ENCODE data around the gene MINDY2.
"Not testable (repeated sequence)": the region's sequence is repeated elsewhere in the genome, so short reads cannot be mapped to it uniquely, and the experiment has no call there.

MINDY2 gene

DNA sequence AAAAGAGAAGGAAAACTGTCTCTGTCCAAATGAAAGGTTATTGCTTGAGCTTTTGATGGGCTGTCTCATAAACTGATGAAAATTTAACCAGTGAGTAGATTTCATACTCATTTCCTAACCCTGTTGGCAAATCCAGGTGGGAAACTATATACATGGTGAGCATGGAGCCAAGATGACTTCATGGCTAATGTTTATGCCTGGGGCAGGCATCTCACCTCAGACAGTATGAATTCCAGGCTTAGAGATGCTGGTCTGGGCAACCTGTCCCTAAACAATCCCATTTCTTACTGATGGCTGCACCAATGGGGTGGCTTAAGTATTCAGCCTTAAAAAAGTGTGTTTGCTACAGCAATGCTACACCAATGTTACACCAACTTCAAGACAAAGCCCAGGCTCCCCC is 104.2 kb downstream of the MINDY2 start:
- DNase-seq (ENCODE audit: low spot score) = no peak
- TF ChIP-seq CTCF (IDR thresholded peaks at IDR 0.05; ENCODE audit: borderline replicate concordance, control extremely low read depth, extremely low read depth, insufficient read depth, missing control alignments) = no peak
- in situ Hi-C loops (cut with MboI; ENCODE audit: low sequenced_read_pairs, unreplicated experiment) = no loop called here

DNA sequence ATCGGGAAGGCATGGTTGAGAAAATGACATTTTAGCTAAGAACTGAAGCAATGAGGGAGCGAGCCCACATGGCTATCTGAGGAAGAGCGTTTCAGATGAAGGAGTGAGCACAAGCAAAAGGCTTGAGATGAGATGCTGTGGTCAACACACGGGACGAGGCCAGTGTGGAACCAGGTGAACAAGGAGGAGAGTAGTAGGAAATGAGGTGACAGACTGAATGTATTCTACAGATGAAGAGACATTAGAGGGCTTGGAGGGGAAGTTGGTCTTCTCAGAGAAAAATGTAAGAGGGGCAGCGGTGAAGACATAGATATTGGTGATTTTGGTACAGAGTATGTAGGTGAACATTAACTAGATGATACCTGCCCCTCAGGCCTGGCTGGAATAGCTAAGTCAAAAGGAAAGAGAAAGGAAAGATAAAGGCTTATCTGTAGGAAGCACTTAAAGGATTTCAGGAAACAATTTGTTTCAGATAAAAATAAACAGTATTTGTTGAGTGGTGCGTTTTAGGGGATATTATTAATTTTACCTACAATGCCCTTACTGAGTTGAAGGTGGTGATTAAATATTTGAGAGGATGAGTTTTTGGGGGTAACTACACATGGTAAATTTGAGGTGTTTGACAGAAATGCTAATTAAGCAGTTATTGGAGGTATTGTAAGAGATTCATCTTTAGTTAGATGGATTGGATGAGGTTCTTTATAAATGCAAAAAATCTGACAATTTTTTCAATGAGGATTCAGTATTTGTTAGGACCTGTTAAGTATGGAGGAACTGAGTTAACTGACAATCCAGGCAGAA is 105.4 kb downstream of the MINDY2 start:
- in situ Hi-C loops (cut with MboI; ENCODE audit: low sequenced_read_pairs, unreplicated experiment) = no loop called here
- TF ChIP-seq CTCF (IDR thresholded peaks at IDR 0.05; ENCODE audit: borderline replicate concordance, control extremely low read depth, extremely low read depth, insufficient read depth, missing control alignments) = no peak
- DNase-seq (ENCODE audit: low spot score) = no peak

- TF ChIP-seq CTCF (IDR thresholded peaks at IDR 0.05; ENCODE audit: borderline replicate concordance, control extremely low read depth, extremely low read depth, insufficient read depth, missing control alignments) = no peak
- in situ Hi-C loops (cut with MboI; ENCODE audit: low sequenced_read_pairs, unreplicated experiment) = no loop called here
- no peak for DNase-seq (ENCODE audit: low spot score)
Measured at GRCh38 chr15:58877999-58878825, 107.1 kb downstream of the MINDY2 start.

- in situ Hi-C loops (cut with MboI; ENCODE audit: low sequenced_read_pairs, unreplicated experiment) = no loop called here
- DNase-seq (ENCODE audit: low spot score) = no peak
- no peak for TF ChIP-seq CTCF (IDR thresholded peaks at IDR 0.05; ENCODE audit: borderline replicate concordance, control extremely low read depth, extremely low read depth, insufficient read depth, missing control alignments)
Measured at GRCh38 chr15:58880320-58880719, 109.2 kb downstream of the MINDY2 start.

- in situ Hi-C loops (cut with MboI; ENCODE audit: low sequenced_read_pairs, unreplicated experiment) = no loop called here
- no peak for TF ChIP-seq CTCF (IDR thresholded peaks at IDR 0.05; ENCODE audit: borderline replicate concordance, control extremely low read depth, extremely low read depth, insufficient read depth, missing control alignments)
- DNase-seq (ENCODE audit: low spot score) = no peak
Measured at GRCh38 chr15:58882243-58882642, 111.1 kb downstream of the MINDY2 start.

DNA sequence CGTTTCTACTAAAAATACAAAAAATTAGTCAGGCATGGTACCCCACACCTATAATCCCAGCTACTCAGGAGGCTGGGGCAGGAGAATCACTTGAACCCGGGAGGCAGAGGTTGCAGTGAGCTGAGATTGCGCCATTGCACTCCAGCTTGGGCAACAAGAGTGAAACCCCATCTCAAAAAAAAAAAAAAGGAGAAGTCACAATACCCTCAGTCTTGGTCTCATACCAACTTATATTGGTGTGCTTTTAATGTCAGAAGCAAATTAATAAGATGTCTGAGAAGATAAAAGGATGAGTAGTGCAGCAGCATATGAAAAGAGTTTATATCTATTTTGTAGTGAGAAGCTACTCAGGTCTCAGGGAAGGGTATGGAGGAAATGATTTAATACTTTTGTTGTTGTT is 112.8 kb downstream of the MINDY2 start:
- in situ Hi-C loops (cut with MboI; ENCODE audit: low sequenced_read_pairs, unreplicated experiment); DNase-seq (ENCODE audit: low spot score): not testable (repeated sequence)

DNA sequence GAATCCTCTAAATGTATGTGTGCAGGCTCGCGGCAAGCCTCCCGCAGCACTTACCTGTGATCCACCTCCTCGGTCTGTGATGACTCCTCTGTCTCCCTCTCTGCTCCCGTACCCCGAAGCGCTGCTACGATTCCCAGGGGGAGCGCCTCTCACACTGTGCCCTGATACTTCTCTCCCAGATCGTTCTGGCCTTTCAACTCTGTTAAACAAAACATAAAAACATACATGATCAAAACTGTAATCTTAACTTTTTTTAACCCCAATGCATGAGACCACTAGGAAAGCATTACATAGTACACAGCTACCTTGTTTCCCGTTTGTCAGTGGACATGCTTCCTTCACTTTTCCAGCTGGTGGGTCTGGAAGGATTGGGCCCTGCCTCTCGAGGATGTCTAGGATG is 115.8 kb downstream of the MINDY2 start:
- no peak for TF ChIP-seq CTCF (IDR thresholded peaks at IDR 0.05; ENCODE audit: borderline replicate concordance, control extremely low read depth, extremely low read depth, insufficient read depth, missing control alignments)
- no peak for DNase-seq (ENCODE audit: low spot score)
- in situ Hi-C loops (cut with MboI; ENCODE audit: low sequenced_read_pairs, unreplicated experiment) = no loop called here
